Lower leg skin (tissue), 3 donors: Measurements from ENCODE around the gene SS18L1.

Experiments
- POLR2A ChIP-seq, 2 donors: fragments of 450-650 bp; IDR thresholded peaks; one replicate each; pipeline ENCODE4 v1.6.1; 2016 to 2017; ENCODE audit warnings: antibody characterized with exemption in 2 of 2, mild to moderate bottlenecking in 1 of 2, moderate library complexity in 1 of 2
- TF ChIP-seq, protein P1 (sequence below), 3 donors: fragments of 450-650 bp; IDR thresholded peaks; one replicate each; pipeline ENCODE4 v1.5.1; 2016; ENCODE audit warnings: antibody characterized with exemption in 3 of 3, mild to moderate bottlenecking in 3 of 3, moderate library complexity in 2 of 3

DNA sequence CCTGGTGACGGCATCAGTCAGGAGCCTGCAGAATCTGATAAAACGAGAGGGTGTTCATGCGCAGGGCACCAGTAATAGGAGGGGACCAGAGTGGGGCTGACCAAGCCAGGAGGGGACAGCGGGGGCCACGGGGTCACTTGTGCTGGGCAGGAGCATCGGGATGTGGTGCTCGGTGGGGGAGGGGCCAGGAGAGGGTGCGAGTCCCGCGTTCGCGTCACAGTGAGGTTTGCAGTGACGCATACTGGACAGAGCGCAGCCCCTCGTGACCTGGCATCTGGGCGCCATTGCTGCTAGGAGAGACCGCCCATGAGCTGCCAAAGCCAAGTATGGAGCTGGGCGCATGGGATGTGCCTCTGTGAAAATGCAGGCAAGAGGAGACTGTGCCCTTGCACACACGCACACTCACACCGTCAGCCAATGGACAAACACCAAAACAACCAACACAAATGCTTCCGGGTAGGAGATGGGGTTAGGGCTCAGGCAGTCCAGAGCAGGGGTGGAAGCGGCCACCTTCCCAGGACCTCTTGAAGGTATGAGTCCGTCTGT, 25.4 kb downstream of the SS18L1 start:
- TF ChIP-seq, protein P1, sequence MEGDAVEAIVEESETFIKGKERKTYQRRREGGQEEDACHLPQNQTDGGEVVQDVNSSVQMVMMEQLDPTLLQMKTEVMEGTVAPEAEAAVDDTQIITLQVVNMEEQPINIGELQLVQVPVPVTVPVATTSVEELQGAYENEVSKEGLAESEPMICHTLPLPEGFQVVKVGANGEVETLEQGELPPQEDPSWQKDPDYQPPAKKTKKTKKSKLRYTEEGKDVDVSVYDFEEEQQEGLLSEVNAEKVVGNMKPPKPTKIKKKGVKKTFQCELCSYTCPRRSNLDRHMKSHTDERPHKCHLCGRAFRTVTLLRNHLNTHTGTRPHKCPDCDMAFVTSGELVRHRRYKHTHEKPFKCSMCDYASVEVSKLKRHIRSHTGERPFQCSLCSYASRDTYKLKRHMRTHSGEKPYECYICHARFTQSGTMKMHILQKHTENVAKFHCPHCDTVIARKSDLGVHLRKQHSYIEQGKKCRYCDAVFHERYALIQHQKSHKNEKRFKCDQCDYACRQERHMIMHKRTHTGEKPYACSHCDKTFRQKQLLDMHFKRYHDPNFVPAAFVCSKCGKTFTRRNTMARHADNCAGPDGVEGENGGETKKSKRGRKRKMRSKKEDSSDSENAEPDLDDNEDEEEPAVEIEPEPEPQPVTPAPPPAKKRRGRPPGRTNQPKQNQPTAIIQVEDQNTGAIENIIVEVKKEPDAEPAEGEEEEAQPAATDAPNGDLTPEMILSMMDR (IDR thresholded peaks at IDR 0.05), result no peak
- TF ChIP-seq POLR2A (IDR thresholded peaks at IDR 0.05), result no peak
